Mesenchymal stem cell (in vitro differentiated cells and primary cell): ENCODE measurements around the gene SLC66A2.

Experiments
- DNase-seq: peaks from one replicate; pipeline ENCODE4 v3.0.0-alpha.2; 2013
- H2AFZ ChIP-seq: one replicate; pipeline ENCODE4 v1.6.1; 2013; ENCODE audit warnings: low read depth, mild to moderate bottlenecking, control low read depth, inconsistent platforms, low read length, moderate library complexity
- H2AK5ac ChIP-seq: 2 replicates; pipeline ENCODE4 v1.6.1; 2013; ENCODE audit warnings: low read length, moderate library complexity, mild to moderate bottlenecking, inconsistent platforms; ENCODE audit not compliant: severe bottlenecking
- H2BK120ac ChIP-seq: one replicate; pipeline ENCODE4 v1.6.1; 2013; ENCODE audit warnings: low read depth, mild to moderate bottlenecking, inconsistent platforms, low read length, moderate library complexity
- H2BK12ac ChIP-seq, 2 experiments: one replicate each; pipeline ENCODE4 v1.6.1; 2013; ENCODE audit warnings: inconsistent platforms in 2 of 2, low read length in 2 of 2, mild to moderate bottlenecking in 2 of 2, moderate library complexity in 2 of 2, control low read depth in 1 of 2
- H2BK15ac ChIP-seq: one replicate; pipeline ENCODE4 v1.6.1; 2013; ENCODE audit warnings: mild to moderate bottlenecking, low read depth, inconsistent platforms; ENCODE audit not compliant: poor library complexity, severe bottlenecking
- H2BK5ac ChIP-seq: 2 replicates; pipeline ENCODE4 v1.6.1; 2013; ENCODE audit warnings: low read depth, mild to moderate bottlenecking, low read length, control low read depth, inconsistent platforms; ENCODE audit not compliant: poor library complexity, severe bottlenecking
- H3K14ac ChIP-seq, 2 experiments: one replicate each; pipeline ENCODE4 v1.6.1; 2013; ENCODE audit warnings: inconsistent platforms in 2 of 2, low read length in 2 of 2, control low read depth in 1 of 2, mild to moderate bottlenecking in 1 of 2, moderate library complexity in 1 of 2
- H3K18ac ChIP-seq, 2 experiments: one replicate each; pipeline ENCODE4 v1.6.1; 2013; ENCODE audit warnings: inconsistent platforms in 2 of 2, low read length in 2 of 2, control low read depth in 1 of 2, low read depth in 1 of 2, mild to moderate bottlenecking in 1 of 2
- H3K23ac ChIP-seq, 2 experiments: one replicate each; pipeline ENCODE4 v1.6.1; 2013; ENCODE audit warnings: inconsistent platforms in 2 of 2, low read length in 2 of 2, mild to moderate bottlenecking in 2 of 2, moderate library complexity in 2 of 2, control low read depth in 1 of 2
- H3K27ac ChIP-seq: 2 replicates; pipeline ENCODE4 v1.5.1; 2013; ENCODE audit warnings: mild to moderate bottlenecking, moderate library complexity, low read length, control low read depth, inconsistent platforms; ENCODE audit not compliant: poor library complexity, severe bottlenecking
- H3K27me3 ChIP-seq, 2 experiments: 2 replicates each; pipeline versions ENCODE4 v1.6.1 to v1.7.0; 2013; ENCODE audit warnings: low read length in 2 of 2, mild to moderate bottlenecking in 2 of 2, moderate library complexity in 2 of 2, control low read depth in 1 of 2, inconsistent platforms in 1 of 2; ENCODE audit not compliant: control insufficient read depth in 1 of 2, insufficient read depth in 1 of 2
- H3K36me3 ChIP-seq, 2 experiments: 2 replicates each; pipeline versions ENCODE4 v1.6.1 to v1.7.0; 2013; ENCODE audit warnings: low read length in 2 of 2, control low read depth in 1 of 2, inconsistent platforms in 1 of 2, low read depth in 1 of 2, mild to moderate bottlenecking in 1 of 2; ENCODE audit not compliant: insufficient read depth in 2 of 2, control insufficient read depth in 1 of 2
- H3K4ac ChIP-seq, 2 experiments: one replicate each; pipeline ENCODE4 v1.6.1; 2013; ENCODE audit warnings: inconsistent platforms in 2 of 2, low read length in 2 of 2, mild to moderate bottlenecking in 2 of 2, moderate library complexity in 2 of 2, control low read depth in 1 of 2, low read depth in 1 of 2
- H3K4me1 ChIP-seq: 2 replicates; pipeline ENCODE4 v1.6.1; 2013; ENCODE audit warnings: low read depth, low read length, control low read depth; ENCODE audit not compliant: control insufficient read depth, insufficient read depth
- H3K4me2 ChIP-seq: 2 replicates; pipeline ENCODE4 v1.6.1; 2013; ENCODE audit warnings: low read length, mild to moderate bottlenecking, inconsistent platforms; ENCODE audit not compliant: poor library complexity, severe bottlenecking
- H3K4me3 ChIP-seq, 2 experiments: 2 replicates each; pipeline versions ENCODE4 v1.5.1 to v1.7.0; 2013; ENCODE audit warnings: low read length in 2 of 2, mild to moderate bottlenecking in 2 of 2, control low read depth in 1 of 2, low read depth in 1 of 2; ENCODE audit not compliant: insufficient read depth in 1 of 2
- H3K79me1 ChIP-seq: replicated peaks from 2 replicates; pipeline ENCODE4 v1.6.1; 2013; ENCODE audit warnings: mild to moderate bottlenecking, control low read depth, low read length, inconsistent platforms; ENCODE audit not compliant: poor library complexity, severe bottlenecking
- H3K9ac ChIP-seq: 2 replicates; pipeline ENCODE4 v1.7.0; 2013; ENCODE audit warnings: mild to moderate bottlenecking, low read length, moderate library complexity
- H3K9me3 ChIP-seq: 2 replicates; pipeline ENCODE4 v1.7.0; 2013; ENCODE audit warnings: mild to moderate bottlenecking, low read length; ENCODE audit not compliant: control insufficient read depth
- H4K8ac ChIP-seq: one replicate; pipeline ENCODE4 v1.6.1; 2013; ENCODE audit warnings: inconsistent platforms, mild to moderate bottlenecking, low read length, moderate library complexity
- H4K91ac ChIP-seq: one replicate; pipeline ENCODE4 v1.6.1; 2013; ENCODE audit warnings: mild to moderate bottlenecking, low read length, inconsistent platforms
- WGBS: methylation state at CpG from one replicate; pipeline ENCODE4 v1.1.7; 2013; ENCODE audit warnings: mixed read lengths; 5-methylcytosine and 5-hydroxymethylcytosine counted together

Gene SLC66A2

GRCh38 chr18:79944126-79944731 lies 7.2 kb downstream of the SLC66A2 start:
- H3K14ac ChIP-seq = no peak overlapping the region
- H2BK15ac ChIP-seq = no peak overlapping the region
- peaks cover 53% of the 10 kb centered on the region for H3K79me1 ChIP-seq
- no peaks in the 10 kb centered on the region for H3K27me3 ChIP-seq
- H3K9ac ChIP-seq = no peak overlapping the region
- no peak overlapping the region for H2AFZ ChIP-seq
- H2BK120ac ChIP-seq = no peak overlapping the region
- H3K4me1 ChIP-seq = peaks cover 20% of the 10 kb centered on the region
- no peak overlapping the region for H2BK5ac ChIP-seq
- no peak overlapping the region for H3K4me2 ChIP-seq
- H3K23ac ChIP-seq = no peak overlapping the region
- H3K36me3 ChIP-seq = peaks cover 48 to 59% of the 10 kb centered on the region in 2 experiments
- no peak overlapping the region for H3K4ac ChIP-seq
- H3K27ac ChIP-seq = no peak overlapping the region
- H4K8ac ChIP-seq = no peak overlapping the region
- H3K18ac ChIP-seq = no peak overlapping the region
- H2AK5ac ChIP-seq = no peak overlapping the region
- H3K4me3 ChIP-seq = no peak overlapping the region
- 85% methylated on average over 11 of the region's 11 CpGs for WGBS
- no peaks in the 10 kb centered on the region for H3K9me3 ChIP-seq
- no peak overlapping the region for H4K91ac ChIP-seq
- DNase-seq = no peak
- H2BK12ac ChIP-seq = no peak overlapping the region

- no peak overlapping the region for H3K4me2 ChIP-seq
- H3K4me1 ChIP-seq = peaks cover 18% of the 10 kb centered on the region
- no peaks in the 10 kb centered on the region for H3K27me3 ChIP-seq
- H3K14ac ChIP-seq = no peak overlapping the region
- H4K8ac ChIP-seq = no peak overlapping the region
- H2BK5ac ChIP-seq = no peak overlapping the region
- H3K9me3 ChIP-seq = no peaks in the 10 kb centered on the region
- no peak overlapping the region for H3K4ac ChIP-seq
- peaks cover 45 to 54% of the 10 kb centered on the region in 2 experiments for H3K36me3 ChIP-seq
- H3K9ac ChIP-seq = no peak overlapping the region
- no peak overlapping the region for H3K18ac ChIP-seq
- no peak overlapping the region for H2AK5ac ChIP-seq
- no peak for DNase-seq
- WGBS = 97% methylated on average over 20 of the region's 20 CpGs
- H2BK15ac ChIP-seq = no peak overlapping the region
- H4K91ac ChIP-seq = no peak overlapping the region
- H2AFZ ChIP-seq = no peak overlapping the region
- no peak overlapping the region for H3K23ac ChIP-seq
- peaks cover 48% of the 10 kb centered on the region for H3K79me1 ChIP-seq
- no peak overlapping the region for H2BK120ac ChIP-seq
- H3K4me3 ChIP-seq = no peak overlapping the region
- no peak overlapping the region for H3K27ac ChIP-seq
- H2BK12ac ChIP-seq = no peak overlapping the region
These were observed 7.8 kb downstream of the SLC66A2 start for GRCh38 chr18:79943608-79944125.

DNA sequence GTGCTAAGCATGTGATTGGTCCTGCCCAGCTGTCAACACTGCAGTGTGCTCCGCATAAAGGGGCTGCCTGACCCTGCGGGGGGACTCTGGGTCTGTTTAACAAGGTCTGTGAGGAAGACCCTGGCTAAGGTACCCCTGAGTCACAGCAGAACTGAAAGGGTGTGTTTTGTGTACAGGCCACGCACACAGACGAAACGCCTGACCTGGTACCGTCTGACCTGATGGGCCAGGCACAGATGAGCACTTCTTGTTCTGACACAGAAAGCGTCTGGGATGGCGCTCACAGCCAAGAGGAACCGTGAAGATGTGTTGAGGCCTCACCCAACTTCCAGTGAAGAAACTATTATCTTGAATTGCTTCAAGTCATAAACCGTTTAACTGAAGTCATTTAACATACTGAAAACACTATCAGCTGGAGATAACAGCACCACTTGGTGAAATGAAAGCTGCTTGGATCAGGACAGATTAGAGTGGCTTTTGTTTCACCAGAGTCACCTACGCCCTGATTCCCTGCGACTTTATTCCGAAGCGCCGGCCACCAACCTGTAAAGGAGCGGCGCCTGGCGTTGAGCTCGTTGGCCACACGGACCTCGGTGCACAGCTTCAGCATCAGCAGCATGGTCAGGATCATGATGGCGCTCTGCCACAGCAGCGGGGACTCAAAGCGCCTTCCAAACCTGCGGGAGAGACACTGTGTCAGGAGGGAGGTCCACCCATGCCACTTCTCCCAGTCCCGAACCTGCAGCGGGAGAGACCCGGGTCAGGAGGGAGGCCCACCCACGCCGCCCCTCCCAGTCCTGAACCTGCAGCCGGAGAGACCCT lies 8.5 kb downstream of the SLC66A2 start:
- H3K4me1 ChIP-seq = peaks cover 18% of the 10 kb centered on the region
- H3K27ac ChIP-seq = no peak overlapping the region
- H3K4ac ChIP-seq = no peak overlapping the region
- no peak overlapping the region for H2BK15ac ChIP-seq
- H3K36me3 ChIP-seq = peaks cover 40 to 54% of the 10 kb centered on the region in 2 experiments
- no peak overlapping the region for H2AK5ac ChIP-seq
- H3K23ac ChIP-seq = no peak overlapping the region
- H3K79me1 ChIP-seq = peaks cover 45% of the 10 kb centered on the region
- H4K8ac ChIP-seq = no peak overlapping the region
- 92% methylated on average over 30 of the region's 31 CpGs for WGBS
- H3K4me3 ChIP-seq = no peak overlapping the region
- no peak overlapping the region for H2AFZ ChIP-seq
- H3K9me3 ChIP-seq = no peaks in the 10 kb centered on the region
- no peak overlapping the region for H3K4me2 ChIP-seq
- no peak overlapping the region for H4K91ac ChIP-seq
- no peak overlapping the region for H2BK5ac ChIP-seq
- H3K18ac ChIP-seq = no peak overlapping the region
- H3K27me3 ChIP-seq = no peaks in the 10 kb centered on the region
- no peak for DNase-seq
- no peak overlapping the region for H3K9ac ChIP-seq
- H3K14ac ChIP-seq = no peak overlapping the region
- H2BK120ac ChIP-seq = no peak overlapping the region
- no peak overlapping the region for H2BK12ac ChIP-seq

DNA sequence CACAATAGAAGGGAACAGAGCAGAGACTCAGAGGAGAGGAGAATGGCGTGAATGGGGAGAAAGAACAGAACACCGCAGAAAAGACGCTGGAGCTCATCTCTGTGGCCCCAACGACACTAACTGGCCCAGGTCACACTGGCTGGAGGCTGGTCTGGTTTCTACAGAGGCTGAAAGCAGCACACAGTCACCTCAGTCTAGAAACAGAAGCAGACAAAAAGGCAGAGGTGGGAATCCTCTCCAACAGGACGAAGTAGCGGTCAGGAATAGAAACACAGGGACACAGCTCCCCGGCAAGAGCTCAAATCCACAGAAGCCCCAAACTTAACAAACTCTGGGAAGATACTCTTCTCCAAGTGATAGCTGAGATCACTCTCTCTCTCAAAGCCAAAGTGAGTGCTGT lies 9.2 kb downstream of the SLC66A2 start:
- no peak overlapping the region for H3K14ac ChIP-seq
- no peaks in the 10 kb centered on the region for H3K9me3 ChIP-seq

More for the DNA sequence above, 9.2 kb downstream of the SLC66A2 start:
- 92% methylated on average over 7 of the region's 7 CpGs for WGBS
- H3K4ac ChIP-seq = no peak overlapping the region
- H2AK5ac ChIP-seq = no peak overlapping the region
- peaks cover 45% of the 10 kb centered on the region for H3K79me1 ChIP-seq
- no peak for DNase-seq
- H2BK15ac ChIP-seq = no peak overlapping the region
- H3K36me3 ChIP-seq = peaks cover 46 to 56% of the 10 kb centered on the region in 2 experiments
- H3K18ac ChIP-seq = no peak overlapping the region
- H2BK5ac ChIP-seq = no peak overlapping the region
- H3K27ac ChIP-seq = no peak overlapping the region
- no peak overlapping the region for H4K8ac ChIP-seq
- H4K91ac ChIP-seq = no peak overlapping the region
- peaks cover 16% of the 10 kb centered on the region for H3K4me1 ChIP-seq
- no peak overlapping the region for H2AFZ ChIP-seq
- H3K4me3 ChIP-seq = no peak overlapping the region
- no peak overlapping the region for H3K9ac ChIP-seq
- H3K23ac ChIP-seq = no peak overlapping the region
- H2BK12ac ChIP-seq = no peak overlapping the region
- H3K27me3 ChIP-seq = no peaks in the 10 kb centered on the region
- no peak overlapping the region for H2BK120ac ChIP-seq
- H3K4me2 ChIP-seq = no peak overlapping the region
